SU-DHL-6 (cell line): ENCODE data around the gene POU2AF2.

Source experiments
- EZH2phosphoT487 ChIP-seq: fragments of 200-600 bp; sonication (generic), shearing (Covaris generic); conservative IDR thresholded peaks from 2 replicates; pipeline ENCODE4 v1.6.1; 2018; ENCODE audit warnings: mild to moderate bottlenecking, antibody characterized with exemption, low read length, moderate library complexity, mixed read lengths
- TF ChIP-seq, protein P1 (sequence below): fragments of 200-600 bp; sonication (generic); IDR thresholded peaks from one replicate; pipeline ENCODE4 v1.5.1; 2017; ENCODE audit warnings: antibody characterized with exemption, mild to moderate bottlenecking, low read length, moderate library complexity; ENCODE audit not compliant: insufficient read depth, poor library complexity, severe bottlenecking

DNA sequence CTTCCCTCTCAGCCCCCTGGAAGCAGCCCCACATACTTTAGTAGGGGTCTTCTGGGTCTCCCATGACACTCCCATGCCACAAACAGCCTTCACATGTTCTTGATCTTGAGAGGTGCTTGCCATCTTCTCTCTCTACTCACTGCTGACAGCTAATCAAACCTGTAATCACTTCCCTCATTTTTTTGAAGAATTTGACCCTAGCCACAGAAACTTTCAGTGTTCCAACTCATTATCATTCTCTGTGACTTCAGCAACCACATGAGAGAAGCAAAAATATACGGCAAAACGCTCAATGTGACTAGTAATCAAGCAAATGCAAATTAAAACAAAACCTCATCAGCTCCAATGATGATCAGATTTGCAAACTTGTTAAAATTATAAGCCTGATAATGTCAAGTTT is 38.3 kb upstream of the POU2AF2 start:
- TF ChIP-seq, protein P1, sequence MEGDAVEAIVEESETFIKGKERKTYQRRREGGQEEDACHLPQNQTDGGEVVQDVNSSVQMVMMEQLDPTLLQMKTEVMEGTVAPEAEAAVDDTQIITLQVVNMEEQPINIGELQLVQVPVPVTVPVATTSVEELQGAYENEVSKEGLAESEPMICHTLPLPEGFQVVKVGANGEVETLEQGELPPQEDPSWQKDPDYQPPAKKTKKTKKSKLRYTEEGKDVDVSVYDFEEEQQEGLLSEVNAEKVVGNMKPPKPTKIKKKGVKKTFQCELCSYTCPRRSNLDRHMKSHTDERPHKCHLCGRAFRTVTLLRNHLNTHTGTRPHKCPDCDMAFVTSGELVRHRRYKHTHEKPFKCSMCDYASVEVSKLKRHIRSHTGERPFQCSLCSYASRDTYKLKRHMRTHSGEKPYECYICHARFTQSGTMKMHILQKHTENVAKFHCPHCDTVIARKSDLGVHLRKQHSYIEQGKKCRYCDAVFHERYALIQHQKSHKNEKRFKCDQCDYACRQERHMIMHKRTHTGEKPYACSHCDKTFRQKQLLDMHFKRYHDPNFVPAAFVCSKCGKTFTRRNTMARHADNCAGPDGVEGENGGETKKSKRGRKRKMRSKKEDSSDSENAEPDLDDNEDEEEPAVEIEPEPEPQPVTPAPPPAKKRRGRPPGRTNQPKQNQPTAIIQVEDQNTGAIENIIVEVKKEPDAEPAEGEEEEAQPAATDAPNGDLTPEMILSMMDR, result no peak
- no peak for TF ChIP-seq EZH2phosphoT487
